IMR-90 (cell line): Measurements from ENCODE around the gene KRT72. TPM values are rescaled to one million over a fixed set of nuclear protein-coding genes. Genes with fewer than 3 reads are reported as not detected.

Experiments
- ATAC-seq: fragments of 200-7000 bp; cut with Tn5 transposase; 2 replicates; pipeline ENCODE4 v1.9.1; 2020; ENCODE audit warnings: low read depth, mild to moderate bottlenecking, moderate library complexity
- BruUV-seq: library from RNA; stranded (reverse); fragments of 400-500 nt; replicated peaks from 2 replicates; lab custom pipeline; 2021; lab: Mats Ljungman, UMichigan
- CTCF ChIA-PET: fragments of 300-600 bp; formaldehyde crosslinking; extraction: SDS; loops from one replicate; lab custom pipeline; 2021; ENCODE audit warnings: antibody characterized with exemption; lab: Yijun Ruan, JAX
- POLR2A ChIA-PET: fragments of 300-600 bp; sonication (Branson Sonifier 250); formaldehyde crosslinking; loops from one replicate; lab custom pipeline; 2022; ENCODE audit warnings: antibody characterized with exemption; ENCODE audit not compliant: unreplicated experiment; lab: Charles Lee
- DNase-seq: peaks from one replicate; pipeline ENCODE4 v3.0.0; 2013
- H2AFZ ChIP-seq: replicated peaks from 2 replicates; pipeline ENCODE3; 2013; ENCODE audit warnings: low read length, mild to moderate bottlenecking; ENCODE audit not compliant: poor library complexity
- H2AK5ac ChIP-seq: 2 replicates; pipeline ENCODE4 v1.6.1; 2013; ENCODE audit warnings: low read depth, low read length, inconsistent platforms
- H2AK9ac ChIP-seq: replicated peaks from 2 replicates; pipeline ENCODE3; 2013; ENCODE audit warnings: mild to moderate bottlenecking, low read depth, low read length, moderate library complexity; ENCODE audit not compliant: poor library complexity
- H2BK120ac ChIP-seq: 2 replicates; pipeline ENCODE4 v1.6.1; 2013; ENCODE audit warnings: low read depth, low read length, inconsistent platforms
- H2BK15ac ChIP-seq: 3 replicates; pipeline ENCODE4 v1.6.1; 2013; ENCODE audit warnings: low read depth, low read length, inconsistent platforms
- H2BK20ac ChIP-seq: 2 replicates; pipeline ENCODE4 v1.6.1; 2013; ENCODE audit warnings: low read depth, mild to moderate bottlenecking, inconsistent platforms, low read length, moderate library complexity
- H2BK5ac ChIP-seq: 2 replicates; pipeline ENCODE4 v1.6.1; 2013; ENCODE audit warnings: mild to moderate bottlenecking, low read depth, low read length, inconsistent platforms; ENCODE audit not compliant: poor library complexity, severe bottlenecking
- H3K14ac ChIP-seq: replicated peaks from 2 replicates; pipeline ENCODE4 v1.6.1; 2013; ENCODE audit warnings: low read depth, low read length, inconsistent platforms
- H3K18ac ChIP-seq: 2 replicates; pipeline ENCODE4 v1.6.1; 2013; ENCODE audit warnings: low read depth, low read length, control low read depth
- H3K23ac ChIP-seq: 2 replicates; pipeline ENCODE4 v1.6.1; 2013; ENCODE audit warnings: low read depth, low read length, inconsistent platforms
- H3K27ac ChIP-seq: 2 replicates; pipeline ENCODE4 v1.5.1; 2013; ENCODE audit warnings: mild to moderate bottlenecking, control low read depth, low read length; ENCODE audit not compliant: insufficient read depth
- H3K27me3 ChIP-seq: 2 replicates; pipeline ENCODE4 v1.6.1; 2013; ENCODE audit warnings: low read length; ENCODE audit not compliant: control insufficient read depth, insufficient read depth
- H3K36me3 ChIP-seq: 2 replicates; pipeline ENCODE4 v1.6.1; 2013; ENCODE audit warnings: low read length, mixed read lengths; ENCODE audit not compliant: control insufficient read depth, insufficient read depth
- H3K4ac ChIP-seq: 2 replicates; pipeline ENCODE4 v1.6.1; 2013; ENCODE audit warnings: low read depth, low read length, inconsistent platforms
- H3K4me1 ChIP-seq: 2 replicates; pipeline ENCODE4 v1.6.1; 2013; ENCODE audit warnings: low read length, mixed read lengths; ENCODE audit not compliant: control insufficient read depth, insufficient read depth
- H3K4me2 ChIP-seq: 2 replicates; pipeline ENCODE4 v1.6.1; 2013; ENCODE audit warnings: low read depth, mild to moderate bottlenecking, control low read depth, low read length, moderate library complexity
- H3K4me3 ChIP-seq: 2 replicates; pipeline ENCODE4 v1.5.1; 2013; ENCODE audit warnings: low read depth, mild to moderate bottlenecking, control low read depth, low read length, moderate library complexity; ENCODE audit not compliant: insufficient read depth
- H3K56ac ChIP-seq: 2 replicates; pipeline ENCODE4 v1.6.1; 2013; ENCODE audit warnings: low read length, inconsistent platforms; ENCODE audit not compliant: insufficient read depth; ENCODE audit errors: extremely low read depth
- H3K79me1 ChIP-seq, 2 experiments: 2 replicates each; pipeline ENCODE4 v1.6.1; 2013; ENCODE audit warnings: low read length in 2 of 2, inconsistent platforms in 1 of 2, low read depth in 1 of 2
- H3K9ac ChIP-seq: 2 replicates; pipeline ENCODE4 v1.6.1; 2013; ENCODE audit warnings: low read depth, low read length, control low read depth
- H3K9me1 ChIP-seq: 2 replicates; pipeline ENCODE4 v1.6.1; 2013; ENCODE audit warnings: low read length, inconsistent platforms; ENCODE audit not compliant: insufficient read depth
- H3K9me3 ChIP-seq: 2 replicates; pipeline ENCODE4 v1.6.1; 2013; ENCODE audit warnings: low read length; ENCODE audit not compliant: control insufficient read depth, insufficient read depth
- H4K20me1 ChIP-seq: 2 replicates; pipeline ENCODE4 v1.6.1; 2013; ENCODE audit warnings: low read length, inconsistent platforms; ENCODE audit not compliant: insufficient read depth
- H4K5ac ChIP-seq: 2 replicates; pipeline ENCODE4 v1.6.1; 2013; ENCODE audit warnings: mild to moderate bottlenecking, low read depth, low read length, control low read depth
- H4K8ac ChIP-seq, 2 experiments: 2 replicates each; pipeline ENCODE4 v1.6.1; 2013; ENCODE audit warnings: low read depth in 2 of 2, low read length in 2 of 2, control low read depth in 1 of 2, inconsistent platforms in 1 of 2
- H4K91ac ChIP-seq: 2 replicates; pipeline ENCODE4 v1.6.1; 2013; ENCODE audit warnings: low read depth, low read length, inconsistent platforms; ENCODE audit not compliant: insufficient read depth
- BHLHE40 ChIP-seq: fragments of 150-350 bp; IDR thresholded peaks from 2 replicates; pipeline ENCODE4 v1.6.1; 2016; ENCODE audit warnings: mild to moderate bottlenecking, low read depth, low read length
- CEBPB ChIP-seq: IDR thresholded peaks from 2 replicates; pipeline ENCODE4 v1.6.1; 2012; ENCODE audit warnings: low read depth, low read length, improper control_type of control experiment
- CHD1 ChIP-seq: IDR thresholded peaks from 2 replicates; pipeline ENCODE4 v1.6.1; 2012; ENCODE audit warnings: low read depth, low read length, improper control_type of control experiment
- ELK1 ChIP-seq: fragments of 150-350 bp; IDR thresholded peaks from 2 replicates; pipeline ENCODE4 v1.6.1; 2016; ENCODE audit warnings: low read depth, mild to moderate bottlenecking, low read length, moderate library complexity, borderline replicate concordance
- FOS ChIP-seq: fragments of 150-350 bp; IDR thresholded peaks from 2 replicates; pipeline ENCODE4 v1.6.1; 2016; ENCODE audit warnings: low read depth, low read length
- MAFK ChIP-seq: IDR thresholded peaks from 2 replicates; pipeline ENCODE4 v1.6.1; 2012; ENCODE audit warnings: low read depth, low read length, improper control_type of control experiment
- MAZ ChIP-seq: IDR thresholded peaks from 2 replicates; pipeline ENCODE4 v1.6.1; 2012; ENCODE audit warnings: low read depth, mild to moderate bottlenecking, low read length, improper control_type of control experiment, moderate library complexity, borderline replicate concordance
- MXI1 ChIP-seq: IDR thresholded peaks from 2 replicates; pipeline ENCODE4 v1.6.1; 2012; ENCODE audit warnings: low read depth, mild to moderate bottlenecking, low read length, moderate library complexity, borderline replicate concordance
- NFE2L2 ChIP-seq: fragments of 150-350 bp; IDR thresholded peaks from 2 replicates; pipeline ENCODE4 v1.6.1; 2016; ENCODE audit warnings: low read depth, mild to moderate bottlenecking, low read length
- POLR2A ChIP-seq: IDR thresholded peaks from 2 replicates; pipeline ENCODE4 v1.6.1; 2012; ENCODE audit warnings: mild to moderate bottlenecking, low read depth, low read length
- RAD21 ChIP-seq: IDR thresholded peaks from 2 replicates; pipeline ENCODE4 v1.6.1; 2012; ENCODE audit warnings: low read length, improper control_type of control experiment
- RCOR1 ChIP-seq: IDR thresholded peaks from 2 replicates; pipeline ENCODE4 v1.6.1; 2012; ENCODE audit warnings: mild to moderate bottlenecking, low read length, improper control_type of control experiment; ENCODE audit not compliant: insufficient replicate concordance
- RFX5 ChIP-seq: IDR thresholded peaks from 2 replicates; pipeline ENCODE4 v1.8.0; 2012; ENCODE audit warnings: low read depth, mild to moderate bottlenecking, low read length, moderate library complexity
- SMC3 ChIP-seq: fragments of 150-350 bp; IDR thresholded peaks from 2 replicates; pipeline ENCODE4 v1.6.1; 2016; ENCODE audit warnings: low read depth, mild to moderate bottlenecking, antibody characterized with exemption, low read length, moderate library complexity
- WGBS, 2 experiments: methylation state at CpG; one replicate each; pipeline versions ENCODE4 v1.1.5 to v1.1.7; 2013; ENCODE audit warnings: missing lambda C conversion rate in 2 of 2; ENCODE audit not compliant: insufficient read length in 1 of 2; ENCODE audit errors: extremely low coverage in 2 of 2; 5-methylcytosine and 5-hydroxymethylcytosine counted together
- dilution Hi-C: fragments of 300-500 bp; cut with HindIII; formaldehyde crosslinking; loops from one replicate; pipeline ENCODE4 v1.14.3; 2018; ENCODE audit warnings: low sequenced_read_pairs; ENCODE audit not compliant: unreplicated experiment
- in situ Hi-C: fragments of 300-500 bp; cut with MboI; formaldehyde crosslinking; loops from 3 replicates; pipeline ENCODE4 v1.14.3; 2019; ENCODE audit warnings: low sequenced_read_pairs, inconsistent platforms, mixed read lengths
- intact Hi-C: fragments of 100-400 bp; cut with micrococcal nuclease; formaldehyde crosslinking; loops from 2 replicates; pipeline ENCODE4 v1.10.0; 2022
- polyA plus RNA-seq, 3 experiments: library from polyadenylated mRNA; depleted of rRNA; stranded (reverse); fragments of >200 nt; gene quantifications; 2 replicates each; pipeline ENCODE4 v1.2.3, GENCODE V29; 2012; ENCODE audit warnings: low replicate concordance in 1 of 3
- total RNA-seq: library from RNA; depleted of rRNA; stranded (reverse); fragments of >200 nt; gene quantifications from 2 replicates; pipeline ENCODE4 v1.2.3, GENCODE V29; 2012
- TF ChIP-seq, protein P1 (sequence below): fragments of 150-350 bp; IDR thresholded peaks from 2 replicates; pipeline ENCODE4 v1.6.1; 2017; ENCODE audit warnings: mild to moderate bottlenecking, antibody characterized with exemption, low read length, low read depth
- TF ChIP-seq, protein P2 (sequence below): conservative IDR thresholded peaks from 2 replicates; pipeline ENCODE4 v1.5.1; 2012; ENCODE audit warnings: mild to moderate bottlenecking, low read depth, low read length, improper control_type of control experiment

The KRT72 gene
- total and polyA plus RNA-seq, 2 of the 4 experiments (the other 2 are of a cell fraction) = not detected

GRCh38 chr12:52557476-52557875 is 43.8 kb downstream of the KRT72 start:
- Histone ChIP-seq H3K14ac (no peak overlapping the region), H2AFZ (no peak overlapping the region), H3K27me3 (peaks cover 39% of the 10 kb centered on the region), H3K4ac (no peak overlapping the region), H3K79me1 (no peaks in the 10 kb centered on the region), H3K56ac (no peak overlapping the region), H3K9me3 (no peaks in the 10 kb centered on the region), H2AK5ac (no peak overlapping the region), H4K91ac (no peak overlapping the region), H3K27ac (no peak overlapping the region), H4K8ac (no peak overlapping the region), H3K9me1 (no peaks in the 10 kb centered on the region), H4K20me1 (no peaks in the 10 kb centered on the region), H2BK15ac (no peak overlapping the region), H2AK9ac (no peak overlapping the region), H3K4me2 (no peak overlapping the region), H4K5ac (no peak overlapping the region), H3K23ac (no peak overlapping the region), H3K36me3 (no peaks in the 10 kb centered on the region), H3K9ac (no peak overlapping the region), H3K4me3 (no peak overlapping the region), H3K18ac (no peak overlapping the region), H2BK5ac (no peak overlapping the region), H2BK120ac (no peak overlapping the region), H3K4me1 (no peaks in the 10 kb centered on the region), H2BK20ac (no peak overlapping the region)
- dilution Hi-C loops = no loop called here
- intact Hi-C loops = no loop called here
- POLR2A ChIA-PET = no interaction called here
- ATAC-seq (no peak), DNase-seq (no peak)
- no TSS peak for BruUV-seq
- in situ Hi-C loops = no loop called here
- TF ChIP-seq MAFK (no peak), ELK1 (no peak), RFX5 (no peak), BHLHE40 (no peak), CHD1 (no peak), POLR2A (no peak), MAZ (no peak), MXI1 (no peak), RAD21 (no peak), FOS (no peak), SMC3 (no peak), CEBPB (no peak), RCOR1 (no peak), NFE2L2 (no peak)
- TF ChIP-seq, protein P1, sequence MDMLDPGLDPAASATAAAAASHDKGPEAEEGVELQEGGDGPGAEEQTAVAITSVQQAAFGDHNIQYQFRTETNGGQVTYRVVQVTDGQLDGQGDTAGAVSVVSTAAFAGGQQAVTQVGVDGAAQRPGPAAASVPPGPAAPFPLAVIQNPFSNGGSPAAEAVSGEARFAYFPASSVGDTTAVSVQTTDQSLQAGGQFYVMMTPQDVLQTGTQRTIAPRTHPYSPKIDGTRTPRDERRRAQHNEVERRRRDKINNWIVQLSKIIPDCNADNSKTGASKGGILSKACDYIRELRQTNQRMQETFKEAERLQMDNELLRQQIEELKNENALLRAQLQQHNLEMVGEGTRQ = no peak
- TF ChIP-seq, protein P2, sequence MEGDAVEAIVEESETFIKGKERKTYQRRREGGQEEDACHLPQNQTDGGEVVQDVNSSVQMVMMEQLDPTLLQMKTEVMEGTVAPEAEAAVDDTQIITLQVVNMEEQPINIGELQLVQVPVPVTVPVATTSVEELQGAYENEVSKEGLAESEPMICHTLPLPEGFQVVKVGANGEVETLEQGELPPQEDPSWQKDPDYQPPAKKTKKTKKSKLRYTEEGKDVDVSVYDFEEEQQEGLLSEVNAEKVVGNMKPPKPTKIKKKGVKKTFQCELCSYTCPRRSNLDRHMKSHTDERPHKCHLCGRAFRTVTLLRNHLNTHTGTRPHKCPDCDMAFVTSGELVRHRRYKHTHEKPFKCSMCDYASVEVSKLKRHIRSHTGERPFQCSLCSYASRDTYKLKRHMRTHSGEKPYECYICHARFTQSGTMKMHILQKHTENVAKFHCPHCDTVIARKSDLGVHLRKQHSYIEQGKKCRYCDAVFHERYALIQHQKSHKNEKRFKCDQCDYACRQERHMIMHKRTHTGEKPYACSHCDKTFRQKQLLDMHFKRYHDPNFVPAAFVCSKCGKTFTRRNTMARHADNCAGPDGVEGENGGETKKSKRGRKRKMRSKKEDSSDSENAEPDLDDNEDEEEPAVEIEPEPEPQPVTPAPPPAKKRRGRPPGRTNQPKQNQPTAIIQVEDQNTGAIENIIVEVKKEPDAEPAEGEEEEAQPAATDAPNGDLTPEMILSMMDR = no peak
- no CpG with 5 or more reads among the region's 2 CpGs for WGBS, 2 experiments
- CTCF ChIA-PET = no interaction called here
